GM21390 (cell line): Measurements from ENCODE around the gene GPC6.

Experiments used
- ATAC-seq: cut with Tn5 transposase; IDR thresholded peaks from one replicate; pipeline ENCODE4 v1.9.1; 2021; ENCODE audit not compliant: unreplicated experiment

GPC6 gene

GRCh38 chr13:93268327-93269028 is 41.9 kb downstream of the GPC6 start:
- ATAC-seq, result no peak

- no peak for ATAC-seq
These were observed 44.4 kb downstream of the GPC6 start for GRCh38 chr13:93270769-93271742.

- ATAC-seq, result no peak
These were observed 53.4 kb downstream of the GPC6 start for GRCh38 chr13:93279982-93280381.

GRCh38 chr13:93280688-93281087 is 54.1 kb downstream of the GPC6 start:
- no peak for ATAC-seq

GRCh38 chr13:93283255-93283654 is 56.6 kb downstream of the GPC6 start:
- ATAC-seq, result no peak

- no peak for ATAC-seq
These were observed 57.5 kb downstream of the GPC6 start for GRCh38 chr13:93284064-93284463.

- ATAC-seq, result no peak
These were observed 59.4 kb downstream of the GPC6 start for GRCh38 chr13:93286047-93286446.

GRCh38 chr13:93289053-93289452 is 62.4 kb downstream of the GPC6 start:
- no peak for ATAC-seq

GRCh38 chr13:93289842-93290241 is 63.2 kb downstream of the GPC6 start:
- ATAC-seq, result no peak

- ATAC-seq, result no peak
These were observed 63.9 kb downstream of the GPC6 start for GRCh38 chr13:93290503-93290902.

- no peak for ATAC-seq
These were observed 65.8 kb downstream of the GPC6 start for GRCh38 chr13:93292366-93292765.

GRCh38 chr13:93293710-93294109 is 67.1 kb downstream of the GPC6 start:
- no peak for ATAC-seq

- ATAC-seq, result no peak
These were observed 70.0 kb downstream of the GPC6 start for GRCh38 chr13:93296584-93296983.

GRCh38 chr13:93298713-93299112 is 72.1 kb downstream of the GPC6 start:
- ATAC-seq, result no peak

GRCh38 chr13:93304134-93304533 is 77.5 kb downstream of the GPC6 start:
- no peak for ATAC-seq

GRCh38 chr13:93304868-93305613 is 78.4 kb downstream of the GPC6 start:
- ATAC-seq, result no peak

GRCh38 chr13:93305886-93306285 is 79.3 kb downstream of the GPC6 start:
- no peak for ATAC-seq

- no peak for ATAC-seq
These were observed 80.5 kb downstream of the GPC6 start for GRCh38 chr13:93307136-93307535.

GRCh38 chr13:93307651-93308050 is 81.0 kb downstream of the GPC6 start:
- no peak for ATAC-seq

GRCh38 chr13:93309886-93310523 is 83.4 kb downstream of the GPC6 start:
- ATAC-seq, result no peak

- ATAC-seq, result no peak
These were observed 90.2 kb downstream of the GPC6 start for GRCh38 chr13:93316841-93317240.
